Endothelial cell of umbilical vein (primary cell): ENCODE results near the gene AZI2. TPM values are rescaled to one million over a fixed set of nuclear protein-coding genes. Genes with fewer than 3 reads are reported as not detected.

Source experiments
- BruUV-seq: library from RNA; stranded (reverse); fragments of 400-500 nt; replicated peaks from 2 replicates; lab custom pipeline; 2021; lab: Mats Ljungman, UMichigan
- CTCF ChIA-PET: fragments of 300-600, 350-600 bp; sonication (Branson Sonifier 250); formaldehyde crosslinking; loops from one replicate; lab custom pipeline; 2021; ENCODE audit warnings: antibody characterized with exemption, inconsistent platforms; lab: Charles Lee
- POLR2A ChIA-PET: fragments of 300-600, 350-600 bp; sonication (Branson Sonifier 250); formaldehyde crosslinking; loops from one replicate; lab custom pipeline; 2021; ENCODE audit warnings: antibody characterized with exemption, inconsistent platforms; lab: Charles Lee
- DNase-seq: peaks from one replicate; pipeline ENCODE4 v3.0.0-alpha.2; 2011; ENCODE audit warnings: low read depth, low spot score
- FAIRE-seq: peaks from 2 replicates; lab custom pipeline; 2011; peaks lifted over from hg19 to GRCh38; lab: Jason Lieb, UNC
- H2AFZ ChIP-seq: 2 replicates; pipeline ENCODE4 v1.6.0; 2012; ENCODE audit warnings: low read depth, low read length, control low read depth, inconsistent platforms
- H3K27ac ChIP-seq: 2 replicates; pipeline ENCODE4 v1.5.1; 2011; ENCODE audit warnings: low read depth, mild to moderate bottlenecking, control low read depth, low read length, moderate library complexity; ENCODE audit not compliant: insufficient read depth
- H3K27me3 ChIP-seq, 2 experiments: 2 replicates each; pipeline versions ENCODE4 v1.6.0 to v1.6.1; 2011; ENCODE audit warnings: low read length in 2 of 2, mixed read lengths in 1 of 2; ENCODE audit not compliant: control insufficient read depth in 2 of 2, insufficient read depth in 2 of 2
- H3K36me3 ChIP-seq, 2 experiments: 2 replicates in 1 of 2; 3 replicates in 1 of 2; pipeline ENCODE4 v1.5.1; 2011; ENCODE audit warnings: low read length in 2 of 2, mild to moderate bottlenecking in 1 of 2, moderate library complexity in 1 of 2; ENCODE audit not compliant: control insufficient read depth in 2 of 2, insufficient read depth in 2 of 2; ENCODE audit errors: extremely low read depth in 1 of 2
- H3K4me1 ChIP-seq: 3 replicates; pipeline ENCODE4 v1.5.1; 2011; ENCODE audit warnings: mild to moderate bottlenecking, low read length; ENCODE audit not compliant: control insufficient read depth, insufficient read depth; ENCODE audit errors: extremely low read depth
- H3K4me2 ChIP-seq: 2 replicates; pipeline ENCODE4 v1.6.1; 2011; ENCODE audit warnings: low read length, control low read depth, mixed read lengths; ENCODE audit not compliant: insufficient read depth
- H3K4me3 ChIP-seq, 3 experiments: fragments of 200-600 bp in 1 of 3; sonication (generic), shearing (Covaris generic) in 1 of 3; replicated peaks in 1 of 3; 2 replicates each; pipeline ENCODE4 v1.5.1; 2011 to 2016; ENCODE audit warnings: control low read depth in 3 of 3, low read length in 3 of 3, mild to moderate bottlenecking in 2 of 3, inconsistent platforms in 1 of 3, low read depth in 1 of 3, moderate library complexity in 1 of 3; ENCODE audit not compliant: insufficient read depth in 1 of 3
- H3K79me2 ChIP-seq: 2 replicates; pipeline ENCODE4 v1.6.0; 2012; ENCODE audit warnings: low read length, inconsistent platforms; ENCODE audit not compliant: control insufficient read depth, insufficient read depth
- H3K9ac ChIP-seq: replicated peaks from 2 replicates; pipeline ENCODE3; 2011; ENCODE audit warnings: low read length, control low read depth; ENCODE audit not compliant: insufficient read depth; ENCODE audit errors: extremely low read depth
- H3K9me1 ChIP-seq: replicated peaks from 3 replicates; pipeline ENCODE4 v1.6.0; 2011; ENCODE audit warnings: mild to moderate bottlenecking, low read length; ENCODE audit not compliant: control insufficient read depth, insufficient read depth; ENCODE audit errors: extremely low read depth
- H3K9me3 ChIP-seq: replicated peaks from 2 replicates; pipeline ENCODE4 v1.5.1; 2012; ENCODE audit warnings: low read length, inconsistent platforms; ENCODE audit not compliant: control insufficient read depth, insufficient read depth
- H4K20me1 ChIP-seq: replicated peaks from 2 replicates; pipeline ENCODE3; 2011; ENCODE audit warnings: mild to moderate bottlenecking, low read length; ENCODE audit not compliant: control insufficient read depth, insufficient read depth; ENCODE audit errors: extremely low read depth
- CTCF ChIP-seq, 2 donors: IDR thresholded peaks; 1 replicate in 1 of 2; 2 replicates in 1 of 2; pipeline ENCODE4 v1.5.1; 2011; ENCODE audit warnings: low read length in 2 of 2, mild to moderate bottlenecking in 2 of 2, moderate library complexity in 2 of 2, control low read depth in 1 of 2, inconsistent platforms in 1 of 2, low read depth in 1 of 2; ENCODE audit not compliant: insufficient read depth in 1 of 2; ENCODE audit errors: extremely low read depth in 1 of 2
- EZH2 ChIP-seq: IDR thresholded peaks from 2 replicates; pipeline ENCODE4 v1.6.1; 2012; ENCODE audit warnings: borderline replicate concordance, low read depth, mild to moderate bottlenecking, moderate library complexity, low read length, inconsistent platforms; ENCODE audit not compliant: severe bottlenecking
- GATA2 ChIP-seq: IDR thresholded peaks from 2 replicates; pipeline ENCODE4 v1.7.0; 2011; ENCODE audit warnings: low read depth, mild to moderate bottlenecking, moderate library complexity, mixed read lengths, low read length; ENCODE audit not compliant: insufficient read length, insufficient read depth
- JUN ChIP-seq: IDR thresholded peaks from 2 replicates; pipeline ENCODE4 v1.6.1; 2011; ENCODE audit warnings: borderline replicate concordance, low read depth; ENCODE audit not compliant: insufficient read length, insufficient read depth
- MAX ChIP-seq: IDR thresholded peaks from 2 replicates; pipeline ENCODE4 v1.6.1; 2011; ENCODE audit not compliant: insufficient read depth, insufficient read length
- POLR2A ChIP-seq: IDR thresholded peaks from 2 replicates; pipeline ENCODE4 v1.6.1; 2012; ENCODE audit warnings: low read depth, mild to moderate bottlenecking, control low read depth, low read length
- POLR2AphosphoS5 ChIP-seq: IDR thresholded peaks from 2 replicates; pipeline ENCODE4 v1.6.1; 2012; ENCODE audit warnings: low read depth, mild to moderate bottlenecking, control low read depth, low read length, moderate library complexity; ENCODE audit not compliant: insufficient read depth
- dilution Hi-C: fragments of 300-500 bp; cut with MboI; formaldehyde crosslinking; loops from one replicate; pipeline ENCODE4 v1.15.0; 2019; ENCODE audit warnings: low sequenced_read_pairs; ENCODE audit not compliant: extremely low pct_ligation_motif_present
- intact Hi-C: fragments of 100-400 bp; cut with micrococcal nuclease; formaldehyde crosslinking; loops from one replicate; pipeline ENCODE4 v1.10.0; 2022
- polyA plus RNA-seq, 4 experiments: library from polyadenylated mRNA; depleted of rRNA in 3 of 4; stranded (reverse) in 3 of 4; unstranded in 1 of 4; fragments of >200 nt; gene quantifications; 2 replicates each; pipeline versions ENCODE4 v1.2.1 to v1.2.3, GENCODE V29; 2011 to 2012; ENCODE audit warnings: missing spikeins in 1 of 4
- total RNA-seq: library from RNA; stranded (reverse); gene quantifications from 2 replicates; pipeline ENCODE4 v1.2.3, GENCODE V29; 2021

AZI2 gene
- total and polyA plus RNA-seq, 2 donors (not counting 3 experiments of a cell fraction or from before 2014, with no cell fraction given), result 17.4 to 39.5 TPM

GRCh38 chr3:28286595-28286994 is 62.0 kb downstream of the AZI2 start:
- Histone ChIP-seq H3K9me1 (no peaks in the 10 kb centered on the region), H3K9me3 (no peaks in the 10 kb centered on the region), H3K36me3 (no peaks in the 10 kb centered on the region), H3K79me2 (no peaks in the 10 kb centered on the region), H3K27me3 (no peaks in the 10 kb centered on the region), H4K20me1 (no peaks in the 10 kb centered on the region), H3K9ac (no peak overlapping the region), H3K4me1 (no peaks in the 10 kb centered on the region), H3K4me3 (no peak overlapping the region), H3K4me2 (no peak overlapping the region), H3K27ac (no peak overlapping the region), H2AFZ (no peak overlapping the region)
- peak; percentile 54 for DNase-seq
- BruUV-seq, result no TSS peak
- intact Hi-C loops (loop anchor here (1.0 kb wide), 1 partner anchor 574 kb away; no protein-coding TSS in a partner anchor), dilution Hi-C loops (no loop called here)
- CTCF ChIA-PET, result interaction anchor here (0.6 to 4.3 kb wide), 20 partner anchors 8 to 1156 kb away, joined by 3 to 46 read pairs (median 4); partner anchors contain the start of gene EOMES
- TF ChIP-seq CTCF (IDR thresholded peaks at IDR 0.05; ENCODE audit: extremely low read depth in 1 of 2, insufficient read depth in 1 of 2, low read depth in 1 of 2, low read length in 2 of 2), result peak; percentile 27 to 29
- TF ChIP-seq EZH2, result no peak
- POLR2A ChIA-PET, result no interaction called here
- no peak for FAIRE-seq

GRCh38 chr3:28280781-28281180 is 67.8 kb downstream of the AZI2 start:
- POLR2A ChIA-PET, result no interaction called here
- Histone ChIP-seq H3K36me3 (no peaks in the 10 kb centered on the region), H3K4me3 (no peak overlapping the region), H3K27ac (no peak overlapping the region), H4K20me1 (no peaks in the 10 kb centered on the region), H3K4me2 (no peak overlapping the region), H3K9me1 (no peaks in the 10 kb centered on the region), H3K79me2 (no peaks in the 10 kb centered on the region), H3K27me3 (no peaks in the 10 kb centered on the region), H3K4me1 (no peaks in the 10 kb centered on the region), H3K9me3 (no peaks in the 10 kb centered on the region), H2AFZ (no peak overlapping the region), H3K9ac (no peak overlapping the region)
- dilution Hi-C loops (no loop called here), intact Hi-C loops (no loop called here)
- TF ChIP-seq MAX, result no peak
- no peak for TF ChIP-seq POLR2AphosphoS5
- TF ChIP-seq CTCF (IDR thresholded peaks at IDR 0.05; ENCODE audit: extremely low read depth in 1 of 2, insufficient read depth in 1 of 2, low read depth in 1 of 2, low read length in 2 of 2), result no peak
- TF ChIP-seq POLR2A, result no peak
- TF ChIP-seq JUN, result no peak
- no peak for TF ChIP-seq GATA2
- no peak for DNase-seq
- CTCF ChIA-PET, result no interaction called here
- no peak for FAIRE-seq
- no TSS peak for BruUV-seq
